Nephron progenitor cell (in vitro differentiated cells): Measurements from ENCODE around the gene GRM3.
A peak's percentile ranks its signal among the peaks of the same experiment; 100 is the strongest.

Experiments used
- DNase-seq: peaks from one replicate; pipeline ENCODE4 v3.0.0; 2021
- H3K27ac Mint-ChIP-seq: 2 replicates; pipeline ENCODE4 v1.8.0; 2021; ENCODE audit warnings: mild to moderate bottlenecking, moderate library complexity, mixed read lengths
- H3K27me3 Mint-ChIP-seq: 2 replicates; pipeline ENCODE4 v1.8.0; 2021; ENCODE audit warnings: mild to moderate bottlenecking, low read depth, mixed read lengths; ENCODE audit not compliant: poor library complexity
- H3K36me3 Mint-ChIP-seq: 2 replicates; pipeline ENCODE4 v1.8.0; 2021; ENCODE audit warnings: low read depth, mixed read lengths
- H3K4me1 Mint-ChIP-seq: 2 replicates; pipeline ENCODE4 v1.8.0; 2021; ENCODE audit warnings: mixed read lengths
- H3K4me3 Mint-ChIP-seq: 2 replicates; pipeline ENCODE4 v1.8.0; 2021; ENCODE audit warnings: mild to moderate bottlenecking, moderate library complexity, mixed read lengths
- H3K9me3 Mint-ChIP-seq: 2 replicates; pipeline ENCODE4 v1.8.0; 2021; ENCODE audit warnings: mild to moderate bottlenecking, moderate library complexity, mixed read lengths
- TF ChIP-seq, protein P1 (sequence below): fragments of 200-600 bp; sonication (generic); IDR thresholded peaks from 2 replicates; pipeline ENCODE4 v1.5.0; 2021; ENCODE audit warnings: antibody characterized with exemption

GRM3 gene

DNA sequence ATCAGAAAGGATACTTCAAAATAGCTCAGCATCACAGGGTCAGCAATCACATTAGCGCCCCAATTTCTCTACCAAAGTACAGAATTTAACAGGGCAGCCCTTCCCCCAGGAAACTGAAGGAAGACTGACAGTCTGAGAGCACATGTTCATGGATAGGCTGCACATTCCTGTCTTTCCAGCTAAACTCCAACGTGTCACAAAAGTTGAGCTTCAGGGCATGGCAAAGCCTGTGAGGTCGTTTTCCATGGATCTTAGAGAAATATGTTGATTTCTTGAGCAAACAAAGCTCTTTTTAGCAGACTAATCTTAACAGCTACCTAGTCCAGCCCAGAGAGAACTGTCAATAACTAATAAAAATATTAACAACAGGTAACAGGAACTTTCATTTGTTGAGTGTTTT is 207.9 kb downstream of the GRM3 start:
- H3K4me3 Mint-ChIP-seq: no peak overlapping the region
- TF ChIP-seq, protein P1, sequence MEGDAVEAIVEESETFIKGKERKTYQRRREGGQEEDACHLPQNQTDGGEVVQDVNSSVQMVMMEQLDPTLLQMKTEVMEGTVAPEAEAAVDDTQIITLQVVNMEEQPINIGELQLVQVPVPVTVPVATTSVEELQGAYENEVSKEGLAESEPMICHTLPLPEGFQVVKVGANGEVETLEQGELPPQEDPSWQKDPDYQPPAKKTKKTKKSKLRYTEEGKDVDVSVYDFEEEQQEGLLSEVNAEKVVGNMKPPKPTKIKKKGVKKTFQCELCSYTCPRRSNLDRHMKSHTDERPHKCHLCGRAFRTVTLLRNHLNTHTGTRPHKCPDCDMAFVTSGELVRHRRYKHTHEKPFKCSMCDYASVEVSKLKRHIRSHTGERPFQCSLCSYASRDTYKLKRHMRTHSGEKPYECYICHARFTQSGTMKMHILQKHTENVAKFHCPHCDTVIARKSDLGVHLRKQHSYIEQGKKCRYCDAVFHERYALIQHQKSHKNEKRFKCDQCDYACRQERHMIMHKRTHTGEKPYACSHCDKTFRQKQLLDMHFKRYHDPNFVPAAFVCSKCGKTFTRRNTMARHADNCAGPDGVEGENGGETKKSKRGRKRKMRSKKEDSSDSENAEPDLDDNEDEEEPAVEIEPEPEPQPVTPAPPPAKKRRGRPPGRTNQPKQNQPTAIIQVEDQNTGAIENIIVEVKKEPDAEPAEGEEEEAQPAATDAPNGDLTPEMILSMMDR: no peak
- peaks cover 10% of the 10 kb centered on the region for H3K4me1 Mint-ChIP-seq
- no peaks in the 10 kb centered on the region for H3K9me3 Mint-ChIP-seq
- no peaks in the 10 kb centered on the region for H3K27me3 Mint-ChIP-seq
- DNase-seq: no peak
- H3K36me3 Mint-ChIP-seq: no peaks in the 10 kb centered on the region
- H3K27ac Mint-ChIP-seq: no peak overlapping the region

DNA sequence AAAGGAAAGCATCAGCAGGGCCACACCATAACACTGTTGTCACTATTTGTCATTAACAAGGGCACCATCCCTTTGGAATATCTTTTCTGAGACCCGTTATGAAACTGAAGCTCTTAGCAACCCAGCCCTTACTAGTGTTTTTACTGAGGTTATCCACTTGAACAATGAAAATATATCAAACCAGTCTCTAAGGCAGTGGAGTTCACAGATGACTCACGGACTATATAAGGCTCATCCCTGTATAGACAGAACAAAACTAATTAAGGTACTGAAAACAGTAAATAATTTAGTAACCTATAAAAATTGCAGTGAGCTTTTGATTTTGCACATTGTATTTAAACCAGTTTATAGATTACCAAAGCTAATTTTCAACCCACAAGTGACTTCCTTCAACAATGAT is 219.7 kb downstream of the GRM3 start:
- TF ChIP-seq, protein P1: no peak
- no peak for DNase-seq
- peaks cover 4% of the 10 kb centered on the region for H3K27me3 Mint-ChIP-seq
- no peak overlapping the region for H3K27ac Mint-ChIP-seq
- H3K9me3 Mint-ChIP-seq: peaks cover 6% of the 10 kb centered on the region
- peaks cover 37% of the 10 kb centered on the region for H3K36me3 Mint-ChIP-seq
- H3K4me3 Mint-ChIP-seq: no peak overlapping the region
- H3K4me1 Mint-ChIP-seq: peaks cover 14% of the 10 kb centered on the region

GRCh38 chr7:86867163-86867762 is 223.6 kb downstream of the GRM3 start:
- peaks cover 19% of the 10 kb centered on the region for H3K4me1 Mint-ChIP-seq
- H3K9me3 Mint-ChIP-seq: peaks cover 16% of the 10 kb centered on the region
- peaks cover 56% of the 10 kb centered on the region for H3K36me3 Mint-ChIP-seq
- peaks cover 8% of the 10 kb centered on the region for H3K27me3 Mint-ChIP-seq
- peak overlapping the region; percentile 87 for H3K27ac Mint-ChIP-seq
- H3K4me3 Mint-ChIP-seq: no peak overlapping the region
- no peak for DNase-seq
- TF ChIP-seq, protein P1: no peak

- H3K27me3 Mint-ChIP-seq: no peaks in the 10 kb centered on the region
- no peak for DNase-seq
- H3K36me3 Mint-ChIP-seq: peaks cover 60% of the 10 kb centered on the region
- H3K27ac Mint-ChIP-seq: no peak overlapping the region
- H3K9me3 Mint-ChIP-seq: peaks cover 18% of the 10 kb centered on the region
- H3K4me3 Mint-ChIP-seq: no peak overlapping the region
- no peaks in the 10 kb centered on the region for H3K4me1 Mint-ChIP-seq
- TF ChIP-seq, protein P1: no peak
These were observed 232.4 kb downstream of the GRM3 start for GRCh38 chr7:86876146-86876545.

GRCh38 chr7:86884152-86884551 is 240.4 kb downstream of the GRM3 start:
- Mint-ChIP-seq H3K27ac (no peak overlapping the region), H3K9me3 (no peaks in the 10 kb centered on the region), H3K4me3 (no peak overlapping the region), H3K27me3 (no peaks in the 10 kb centered on the region), H3K36me3 (peaks cover 29% of the 10 kb centered on the region), H3K4me1 (no peaks in the 10 kb centered on the region)
- no peak for DNase-seq
- TF ChIP-seq, protein P1: no peak

DNA sequence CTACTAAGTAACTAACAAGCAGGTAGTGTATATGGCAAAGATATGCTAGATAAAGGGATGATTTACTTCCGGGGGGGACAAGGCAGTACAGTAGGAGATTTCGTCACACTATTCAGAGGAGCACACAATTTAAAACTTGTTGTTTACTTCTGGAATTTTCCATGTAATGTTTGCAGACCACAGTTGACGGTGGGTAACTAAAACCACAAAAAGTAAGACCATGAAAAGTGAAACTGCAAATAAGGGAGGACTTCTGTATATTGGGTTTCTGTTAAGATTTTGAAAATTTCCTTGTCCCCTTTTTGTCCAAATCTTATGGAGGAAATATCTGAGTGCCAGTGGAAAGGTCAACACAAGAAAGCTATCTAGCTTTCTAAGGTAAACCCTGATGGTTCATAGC is 245.8 kb downstream of the GRM3 start:
- no peak for DNase-seq
- Mint-ChIP-seq H3K27ac (no peak overlapping the region), H3K27me3 (no peaks in the 10 kb centered on the region), H3K9me3 (no peaks in the 10 kb centered on the region), H3K4me3 (no peak overlapping the region), H3K4me1 (no peaks in the 10 kb centered on the region), H3K36me3 (peaks cover 48% of the 10 kb centered on the region)
- TF ChIP-seq, protein P1: no peak
